Adrenal gland (tissue), 12 donors: Measurements from ENCODE around the gene RALGDS. TPM values are rescaled to one million over a fixed set of nuclear protein-coding genes. Genes with fewer than 3 reads are reported as not detected.

Experiments used
- DNase-seq, 7 donors: peaks; one replicate each; pipeline ENCODE4 v3.0.0-alpha.2; 2019 to 2020
- H3K27ac ChIP-seq, 5 donors: fragments of 200-600 bp; sonication (generic) in 4 of 5; 1 replicate in 3 of 5; 2 replicates in 2 of 5; pipeline versions ENCODE4 v1.5.1 to v1.8.0; 2016 to 2020; ENCODE audit warnings: mild to moderate bottlenecking in 1 of 5
- H3K27me3 ChIP-seq: fragments of 200-600 bp; 2 replicates; pipeline ENCODE4 v1.8.0; 2021
- H3K36me3 ChIP-seq, 2 donors: fragments of 200-600 bp; replicated peaks in 1 of 2; 1 replicate in 1 of 2; 2 replicates in 1 of 2; pipeline versions ENCODE4 v1.5.1 to v1.8.0; 2018 to 2022
- H3K4me1 ChIP-seq, 2 donors: fragments of 200-600 bp; replicated peaks in 1 of 2; 1 replicate in 1 of 2; 2 replicates in 1 of 2; pipeline versions ENCODE4 v1.5.1 to v1.8.0; 2018 to 2021
- H3K4me3 ChIP-seq, 4 donors: fragments of 200-600 bp; sonication (generic) in 3 of 4; one replicate each; pipeline ENCODE4 v1.5.1; 2016 to 2018
- H3K9me3 ChIP-seq, 3 donors: fragments of 200-600 bp; sonication (generic) in 1 of 3; replicated peaks in 1 of 3; 1 replicate in 2 of 3; 2 replicates in 1 of 3; pipeline versions ENCODE4 v1.5.1 to v1.8.0; 2016 to 2021
- CTCF ChIP-seq, 6 experiments: fragments of 450-650 bp in 4 of 6; fragments of 200-600 bp in 2 of 6; sonication (generic) in 1 of 6; IDR thresholded peaks; 1 replicate in 5 of 6; 2 replicates in 1 of 6; pipeline versions ENCODE4 v1.5.1 to v1.8.0; 2016 to 2021; ENCODE audit warnings: antibody characterized with exemption in 6 of 6, mild to moderate bottlenecking in 2 of 6, moderate library complexity in 1 of 6
- POLR2A ChIP-seq, 2 donors: fragments of 450-650 bp; IDR thresholded peaks; one replicate each; pipeline ENCODE4 v1.6.1; 2017; ENCODE audit warnings: antibody characterized with exemption in 2 of 2, mild to moderate bottlenecking in 2 of 2, moderate library complexity in 1 of 2
- WGBS, 4 donors: extraction: QIAGEN DNeasy Blood & Tissue Kit in 2 of 4; methylation state at CpG; one replicate each; pipeline versions ENCODE4 v1.1.5 to v1.1.7; 2013 to 2017; 5-methylcytosine and 5-hydroxymethylcytosine counted together
- intact Hi-C, 2 donors: fragments of 100-400 bp; cut with DNase I; formaldehyde crosslinking; loops; one replicate each; pipeline versions ENCODE4 v1.14.1 to v1.15.0; 2022 to 2023
- polyA plus RNA-seq, 3 donors: library from polyadenylated mRNA; stranded (reverse); fragments of 200-250 nt in 2 of 3; fragments of 350-450 nt in 1 of 3; fragmentation: Illumina TruSeq in 1 of 3; extraction: RNeasy Lipid Tissue Mini Kit (QIAGEN cat#74804) in 1 of 3; gene quantifications; one replicate each; pipeline ENCODE4 v1.2.3, GENCODE V29; 2013 to 2014
- total RNA-seq, 9 donors: library from RNA; depleted of rRNA in 4 of 9; stranded (reverse); fragments of >200 nt in 4 of 9; fragments of 120-200 nt in 1 of 9; fragmentation: NEBNext Ultra II Directional in 1 of 9; extraction: Animal tissue kit (Norgen Biotek cat#: 25700) in 1 of 9; gene quantifications; one replicate each; pipeline versions ENCODE4 v1.1.0 to v1.2.4, GENCODE V29; 2013 to 2023
- donor health status: healthy with polysubstance abuse.
- donor health status: Bipolar disorder and iron deficiency.
- donor health status: DM: yes; HTN: yes; CAD: no.
- donor health status: DM: no; HTN: no; CAD: no.
- donor health status: DM: no; HTN: no; CAD: no.
- donor health status: DM: yes; HTN: yes; CAD: no.

RALGDS gene
- total and polyA plus RNA-seq, 12 donors, result 21.3 to 170 (median 67.5) TPM

GRCh38 chr9:133131506-133131905, 10.5 kb upstream of the RALGDS start:
- H3K4me1 ChIP-seq, result peaks cover 40 to 69% of the 10 kb centered on the region in 2 donors
- no peaks in the 10 kb centered on the region for H3K9me3 ChIP-seq
- intact Hi-C loops, result no loop called here
- WGBS, 4 donors, result 54 to 68% (median 62%) methylated on average over 4 to 5 of the region's 5 CpGs
- peak overlapping the region in 3 of 5 donors; percentile 33 to 95 (median 82) for H3K27ac ChIP-seq
- TF ChIP-seq CTCF (IDR thresholded peaks at IDR 0.05), result no peak
- TF ChIP-seq POLR2A (IDR thresholded peaks at IDR 0.05), result peak in 1 of 2 donors; percentile 7
- H3K27me3 ChIP-seq, result no peaks in the 10 kb centered on the region
- no peak overlapping the region for H3K4me3 ChIP-seq
- no peaks in the 10 kb centered on the region for H3K36me3 ChIP-seq
- peak in 6 of 7 donors; percentile 76 to 83 (median 80) for DNase-seq

DNA sequence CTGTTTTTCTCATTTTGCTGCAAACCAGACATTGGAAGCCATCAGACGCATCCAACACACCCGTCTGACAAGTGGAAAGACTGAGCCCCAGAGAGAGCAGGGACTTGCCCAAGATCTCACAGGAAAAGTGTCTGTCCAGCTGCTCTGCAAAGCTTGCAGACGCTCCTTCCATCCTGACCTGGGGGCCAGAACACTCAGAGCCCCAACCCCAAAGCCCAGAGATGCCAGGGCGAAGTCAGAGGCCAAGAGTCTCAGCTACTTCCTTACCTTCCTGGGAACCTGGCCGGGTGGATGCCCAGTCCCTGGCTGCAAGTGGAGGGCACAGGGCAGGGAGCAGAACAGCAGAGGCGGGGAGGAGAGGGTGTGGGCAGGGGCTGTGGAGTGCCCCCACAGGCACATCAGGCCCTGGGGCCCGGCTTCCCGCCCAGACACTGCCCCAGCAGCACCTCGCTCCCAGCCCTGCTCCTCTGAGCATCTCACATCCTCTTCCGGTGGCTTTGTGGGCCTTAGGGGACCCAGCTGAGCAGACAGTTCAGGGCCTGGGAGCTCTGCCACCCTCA, 9.7 kb upstream of the RALGDS start:
- no peak for DNase-seq
- WGBS, 4 donors, result 81 to 92% (median 85%) methylated on average over 5 to 10 of the region's 10 CpGs
- H3K36me3 ChIP-seq, result no peaks in the 10 kb centered on the region
- no peaks in the 10 kb centered on the region for H3K27me3 ChIP-seq
- TF ChIP-seq POLR2A (IDR thresholded peaks at IDR 0.05) (no peak), CTCF (IDR thresholded peaks at IDR 0.05) (no peak)
- H3K4me1 ChIP-seq, result peaks cover 39 to 71% of the 10 kb centered on the region in 2 donors
- intact Hi-C loops, result no loop called here
- H3K9me3 ChIP-seq, result no peaks in the 10 kb centered on the region
- H3K27ac ChIP-seq, result peak overlapping the region in 2 of 5 donors; percentile 82 to 95
- H3K4me3 ChIP-seq, result no peak overlapping the region

DNA sequence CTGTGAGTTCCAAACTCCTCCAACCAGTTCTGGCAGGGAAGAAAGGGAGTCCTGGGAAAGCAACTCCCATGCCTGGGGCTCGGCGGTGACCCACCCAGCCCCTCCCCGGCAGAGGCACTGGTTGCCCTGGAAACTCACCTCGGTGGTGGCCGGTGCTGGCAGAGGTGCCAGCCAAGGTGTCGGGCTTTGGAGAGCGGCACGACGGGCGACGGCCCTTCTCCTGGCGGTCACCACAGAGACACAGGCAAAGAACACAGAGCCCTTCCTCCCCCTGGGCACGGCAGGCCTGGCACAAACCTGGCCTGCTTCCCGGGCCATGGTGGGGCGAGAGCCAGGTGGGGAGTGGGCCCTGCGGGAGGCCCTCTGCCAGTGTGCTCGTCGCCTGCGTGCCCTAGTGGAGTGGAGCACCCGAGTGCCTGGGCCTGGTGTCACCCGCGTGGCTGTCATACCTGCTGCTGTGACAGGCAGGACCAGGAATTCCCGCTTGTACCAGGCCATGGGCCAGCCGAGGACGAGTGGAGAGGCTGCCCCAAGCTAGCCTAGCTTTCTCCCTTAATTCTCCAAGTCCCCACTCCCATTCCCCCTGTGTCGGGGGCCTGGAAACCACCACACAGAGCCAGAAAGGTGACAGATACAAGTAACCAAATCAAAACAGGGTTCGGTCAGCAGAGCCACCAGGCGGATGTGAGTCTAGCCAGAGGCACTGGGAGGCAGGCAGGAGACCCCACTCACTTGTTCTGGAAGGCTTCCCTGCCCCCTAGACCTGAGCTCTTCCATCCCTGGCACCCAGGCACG, 8.2 kb upstream of the RALGDS start:
- intact Hi-C loops, result no loop called here
- H3K4me3 ChIP-seq, result no peak overlapping the region
- peak overlapping the region in 1 of 5 donors; percentile 42 for H3K27ac ChIP-seq
- DNase-seq, result no peak
- no peaks in the 10 kb centered on the region for H3K9me3 ChIP-seq
- 86 to 93% (median 88%) methylated on average over 14 to 29 of the region's 29 CpGs for WGBS, 4 donors
- TF ChIP-seq CTCF (IDR thresholded peaks at IDR 0.05) (no peak), POLR2A (IDR thresholded peaks at IDR 0.05) (no peak)
- peaks cover 26 to 60% of the 10 kb centered on the region in 2 donors for H3K4me1 ChIP-seq
- H3K27me3 ChIP-seq, result no peaks in the 10 kb centered on the region
- no peaks in the 10 kb centered on the region for H3K36me3 ChIP-seq

DNA sequence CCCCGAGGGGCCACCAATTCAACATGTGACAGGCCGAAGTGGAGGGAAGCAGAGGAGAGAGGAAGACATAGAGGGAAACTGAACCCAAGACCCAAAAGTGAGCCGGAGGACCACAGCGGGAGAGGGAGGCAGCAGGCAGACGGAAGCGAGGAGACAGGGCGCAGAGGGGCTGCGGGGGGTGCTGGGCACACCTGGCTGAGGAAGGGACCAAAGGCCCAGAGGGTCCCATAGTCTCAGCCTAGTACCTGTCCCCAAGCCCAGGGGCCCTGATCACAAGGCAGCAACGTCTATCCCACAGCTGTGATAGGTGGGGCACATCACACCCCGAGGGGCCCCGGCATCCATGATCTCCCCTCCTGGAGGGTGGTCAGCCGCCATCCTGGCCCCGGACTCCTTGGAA, 7.1 kb upstream of the RALGDS start:
- 86 to 95% (median 91%) methylated on average over 10 to 13 of the region's 13 CpGs for WGBS, 4 donors
- Histone ChIP-seq H3K27me3 (no peaks in the 10 kb centered on the region), H3K36me3 (no peaks in the 10 kb centered on the region), H3K4me3 (no peak overlapping the region), H3K27ac (no peak overlapping the region), H3K9me3 (no peaks in the 10 kb centered on the region), H3K4me1 (peaks cover 20 to 54% of the 10 kb centered on the region in 2 donors)
- intact Hi-C loops, result no loop called here
- no peak for DNase-seq
- TF ChIP-seq CTCF (IDR thresholded peaks at IDR 0.05) (no peak), POLR2A (IDR thresholded peaks at IDR 0.05) (no peak)
